ENCODE measurements around the gene TPK1.

The TPK1 gene

DNA sequence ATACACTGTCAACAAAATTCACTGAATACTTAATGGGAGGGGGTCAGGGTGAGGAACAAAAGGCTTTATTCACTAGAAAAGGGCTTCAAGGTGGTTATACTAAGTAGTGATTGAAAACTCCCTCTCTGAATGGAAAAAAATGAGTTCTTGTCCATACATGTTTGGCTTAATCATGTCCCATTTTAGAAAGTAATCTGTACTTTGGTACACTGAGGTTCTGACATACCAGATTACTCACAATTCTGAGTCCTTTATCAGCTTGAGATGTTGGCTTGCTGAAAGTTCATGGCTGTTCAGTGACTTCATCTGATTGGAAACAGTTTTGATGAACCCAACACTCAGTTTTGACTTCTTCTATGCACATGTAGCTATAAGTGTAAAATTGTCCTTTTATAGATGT is 419.5 kb downstream of the TPK1 start:
- no peak overlapping the region for H3K4me3 ChIP-seq (ENCODE audit: insufficient read depth, low read depth, low read length)
- no peaks in the 10 kb centered on the region for H3K4me1 ChIP-seq (ENCODE audit: control insufficient read depth, insufficient read depth, low read length)
- H3K27ac ChIP-seq (ENCODE audit: insufficient read depth, low read depth, low read length, poor library complexity, severe bottlenecking), result no peak overlapping the region
- no peaks in the 10 kb centered on the region for H3K9me3 ChIP-seq (ENCODE audit: control insufficient read depth, low read length)
- H3K27me3 ChIP-seq (ENCODE audit: control insufficient read depth, insufficient read depth, low read length, poor library complexity, severe bottlenecking), result no peaks in the 10 kb centered on the region
- H3K36me3 ChIP-seq (ENCODE audit: control insufficient read depth, insufficient read depth, low read length), result no peaks in the 10 kb centered on the region

DNA sequence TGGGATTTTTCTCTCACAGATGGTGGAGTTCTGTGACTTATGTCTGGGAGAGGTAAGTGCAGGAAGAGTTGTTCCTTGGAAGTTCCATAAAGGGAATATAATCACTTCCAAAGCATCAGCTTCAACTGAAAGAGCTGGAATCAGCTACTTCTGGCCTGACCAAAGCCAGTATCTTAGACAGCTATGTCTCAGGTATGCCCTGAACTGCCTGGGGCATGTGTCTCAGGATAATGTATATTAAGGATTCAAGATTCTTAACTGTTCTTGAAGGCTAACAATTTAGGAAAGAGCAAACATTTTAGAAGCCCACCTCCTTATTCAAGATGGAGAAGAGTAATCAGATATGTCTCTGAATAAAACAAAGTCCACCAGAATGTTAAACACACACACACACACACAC is 420.0 kb downstream of the TPK1 start:
- H3K9me3 ChIP-seq (ENCODE audit: control insufficient read depth, low read length), result no peaks in the 10 kb centered on the region
- H3K36me3 ChIP-seq (ENCODE audit: control insufficient read depth, insufficient read depth, low read length), result no peaks in the 10 kb centered on the region
- H3K4me3 ChIP-seq (ENCODE audit: insufficient read depth, low read depth, low read length), result no peak overlapping the region
- no peaks in the 10 kb centered on the region for H3K4me1 ChIP-seq (ENCODE audit: control insufficient read depth, insufficient read depth, low read length)
- no peaks in the 10 kb centered on the region for H3K27me3 ChIP-seq (ENCODE audit: control insufficient read depth, insufficient read depth, low read length, poor library complexity, severe bottlenecking)
- no peak overlapping the region for H3K27ac ChIP-seq (ENCODE audit: insufficient read depth, low read depth, low read length, poor library complexity, severe bottlenecking)

DNA sequence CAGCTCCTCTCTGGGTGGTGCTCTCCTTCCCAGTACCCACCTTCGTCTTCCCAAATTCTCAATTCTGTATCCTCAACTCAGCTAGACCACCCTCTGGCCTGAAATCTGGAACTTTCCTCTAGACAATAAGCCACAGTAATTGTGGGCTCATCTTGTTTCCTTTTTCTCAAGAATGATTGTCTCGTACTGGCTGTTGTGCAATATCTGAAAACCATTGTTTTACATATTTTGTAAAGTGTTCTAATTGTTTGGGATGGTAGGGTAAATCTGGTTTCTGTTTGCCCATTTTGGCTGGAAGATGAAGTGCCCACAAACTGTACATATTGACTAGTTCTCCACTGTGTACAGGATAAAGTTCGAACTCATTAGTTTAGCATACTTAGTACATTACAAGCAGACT is 421.0 kb downstream of the TPK1 start:
- H3K36me3 ChIP-seq (ENCODE audit: control insufficient read depth, insufficient read depth, low read length), result no peaks in the 10 kb centered on the region
- WGBS, 2 experiments, result 43 to 59% methylated on average over 2 to 3 of the region's 3 CpGs
- no peaks in the 10 kb centered on the region for H3K9me3 ChIP-seq (ENCODE audit: control insufficient read depth, low read length)
- H3K27me3 ChIP-seq (ENCODE audit: control insufficient read depth, insufficient read depth, low read length, poor library complexity, severe bottlenecking), result no peaks in the 10 kb centered on the region
- H3K4me3 ChIP-seq (ENCODE audit: insufficient read depth, low read depth, low read length), result no peak overlapping the region
- no peaks in the 10 kb centered on the region for H3K4me1 ChIP-seq (ENCODE audit: control insufficient read depth, insufficient read depth, low read length)
- H3K27ac ChIP-seq (ENCODE audit: insufficient read depth, low read depth, low read length, poor library complexity, severe bottlenecking), result no peak overlapping the region

DNA sequence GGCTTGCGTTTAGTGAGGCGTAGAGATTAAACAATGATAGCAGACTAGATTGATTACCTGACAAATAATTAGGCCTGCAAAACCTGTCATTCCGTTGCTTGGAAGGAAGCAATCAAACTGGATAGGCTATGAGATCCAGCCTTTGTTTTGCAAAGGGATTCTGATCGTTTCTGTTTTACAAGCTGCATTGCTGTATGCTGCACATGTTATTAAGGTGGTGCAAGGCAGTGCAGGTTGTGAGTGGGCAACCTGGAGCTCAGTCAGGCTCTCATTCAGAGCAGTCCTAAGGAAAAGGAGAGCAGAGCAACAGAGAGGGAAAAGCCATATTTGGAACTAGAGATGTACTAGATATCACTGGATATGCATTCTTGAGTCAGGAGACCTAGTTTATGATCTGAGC is 425.4 kb downstream of the TPK1 start:
- no peaks in the 10 kb centered on the region for H3K9me3 ChIP-seq (ENCODE audit: control insufficient read depth, low read length)
- H3K4me3 ChIP-seq (ENCODE audit: insufficient read depth, low read depth, low read length), result no peak overlapping the region
- WGBS, 2 experiments, result 87 to 91% methylated on average over 4 of the region's 4 CpGs
- no peak overlapping the region for H3K27ac ChIP-seq (ENCODE audit: insufficient read depth, low read depth, low read length, poor library complexity, severe bottlenecking)
- H3K27me3 ChIP-seq (ENCODE audit: control insufficient read depth, insufficient read depth, low read length, poor library complexity, severe bottlenecking), result no peaks in the 10 kb centered on the region
- no peaks in the 10 kb centered on the region for H3K4me1 ChIP-seq (ENCODE audit: control insufficient read depth, insufficient read depth, low read length)
- H3K36me3 ChIP-seq (ENCODE audit: control insufficient read depth, insufficient read depth, low read length), result no peaks in the 10 kb centered on the region

DNA sequence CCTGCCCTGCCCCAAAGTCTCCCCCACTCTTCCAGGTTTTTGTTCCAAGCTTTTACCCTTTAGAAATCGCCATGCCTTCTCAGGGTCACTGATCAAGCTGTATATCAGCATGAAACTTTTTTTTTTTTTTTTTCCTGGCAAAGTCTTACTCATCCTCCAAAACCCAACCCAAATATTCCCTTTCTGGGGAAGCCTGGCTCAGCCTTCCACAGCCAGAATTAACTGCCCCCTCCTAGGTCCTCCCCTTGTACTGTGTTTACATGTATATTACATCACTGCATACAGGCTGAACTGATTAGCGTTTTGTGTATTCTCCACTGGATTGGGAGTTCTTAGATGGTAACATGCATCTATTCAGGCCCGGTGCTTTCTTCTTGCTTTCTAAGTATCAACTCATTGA is 427.7 kb downstream of the TPK1 start:
- Histone ChIP-seq H3K27ac (ENCODE audit: insufficient read depth, low read depth, low read length, poor library complexity, severe bottlenecking) (no peak overlapping the region), H3K36me3 (ENCODE audit: control insufficient read depth, insufficient read depth, low read length) (no peaks in the 10 kb centered on the region), H3K4me3 (ENCODE audit: insufficient read depth, low read depth, low read length) (no peak overlapping the region), H3K9me3 (ENCODE audit: control insufficient read depth, low read length) (no peaks in the 10 kb centered on the region), H3K27me3 (ENCODE audit: control insufficient read depth, insufficient read depth, low read length, poor library complexity, severe bottlenecking) (no peaks in the 10 kb centered on the region), H3K4me1 (ENCODE audit: control insufficient read depth, insufficient read depth, low read length) (no peaks in the 10 kb centered on the region)
- WGBS, 2 experiments, result 92 to 96% methylated on average over 3 of the region's 3 CpGs

DNA sequence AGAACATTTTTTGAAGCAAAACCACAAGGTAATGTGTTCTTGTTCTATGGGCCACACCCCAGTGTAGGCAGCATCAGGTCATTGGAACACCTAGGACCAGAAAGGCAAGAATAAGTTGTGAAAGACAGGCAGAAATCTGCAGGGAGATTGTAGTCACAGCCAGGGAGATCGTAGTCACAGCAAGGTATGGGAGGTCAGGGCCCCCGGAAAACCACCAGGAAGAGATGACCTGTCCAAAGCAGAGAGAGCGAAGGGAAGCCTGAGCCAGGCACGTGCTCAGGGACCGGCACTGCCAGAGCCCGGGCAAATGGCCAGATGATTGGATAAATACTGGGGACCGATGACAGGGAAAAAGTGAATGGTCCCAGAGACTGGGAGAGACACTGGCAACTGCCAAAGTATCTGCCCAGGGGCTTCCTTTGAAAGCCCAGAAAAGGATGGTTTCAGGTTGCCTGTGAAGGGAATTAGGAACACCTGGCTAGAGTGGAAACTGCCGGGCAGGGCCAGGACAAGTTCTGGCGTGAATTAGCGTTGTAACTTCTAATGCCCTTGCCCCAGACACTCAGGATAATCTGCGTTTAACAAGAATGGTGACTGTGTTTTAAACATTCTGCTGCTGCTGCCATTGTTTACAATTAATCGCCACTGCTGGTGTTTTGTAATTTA is 428.5 kb downstream of the TPK1 start:
- no peaks in the 10 kb centered on the region for H3K27me3 ChIP-seq (ENCODE audit: control insufficient read depth, insufficient read depth, low read length, poor library complexity, severe bottlenecking)
- H3K4me1 ChIP-seq (ENCODE audit: control insufficient read depth, insufficient read depth, low read length), result no peaks in the 10 kb centered on the region
- H3K36me3 ChIP-seq (ENCODE audit: control insufficient read depth, insufficient read depth, low read length), result no peaks in the 10 kb centered on the region
- no peak overlapping the region for H3K27ac ChIP-seq (ENCODE audit: insufficient read depth, low read depth, low read length, poor library complexity, severe bottlenecking)
- WGBS, 2 experiments, result 86 to 90% methylated on average over 12 of the region's 12 CpGs
- no peaks in the 10 kb centered on the region for H3K9me3 ChIP-seq (ENCODE audit: control insufficient read depth, low read length)
- no peak overlapping the region for H3K4me3 ChIP-seq (ENCODE audit: insufficient read depth, low read depth, low read length)

DNA sequence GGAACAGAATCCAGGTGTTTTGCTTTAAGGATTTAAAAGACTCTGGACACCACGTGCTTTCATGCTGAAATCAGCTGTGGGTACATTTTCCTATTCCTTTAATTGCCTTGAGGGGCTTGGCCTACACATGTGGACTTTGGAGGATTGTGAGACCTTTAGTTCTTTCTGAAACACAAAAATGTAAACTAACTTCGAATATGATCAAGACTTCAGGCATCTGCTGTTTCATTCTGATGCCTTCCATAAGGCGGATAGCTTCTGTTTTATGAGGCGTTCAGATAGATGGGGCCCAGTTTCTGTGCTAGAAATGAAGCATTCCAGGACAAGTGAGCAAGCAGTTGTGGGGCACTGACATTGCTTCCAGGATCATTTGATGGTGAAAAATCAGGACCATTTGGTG is 430.9 kb downstream of the TPK1 start:
- WGBS, 2 experiments, result 92 to 95% methylated on average over 4 of the region's 4 CpGs
- H3K4me3 ChIP-seq (ENCODE audit: insufficient read depth, low read depth, low read length), result no peak overlapping the region
- H3K9me3 ChIP-seq (ENCODE audit: control insufficient read depth, low read length), result no peaks in the 10 kb centered on the region
- no peaks in the 10 kb centered on the region for H3K36me3 ChIP-seq (ENCODE audit: control insufficient read depth, insufficient read depth, low read length)
- H3K27ac ChIP-seq (ENCODE audit: insufficient read depth, low read depth, low read length, poor library complexity, severe bottlenecking), result no peak overlapping the region
- no peaks in the 10 kb centered on the region for H3K4me1 ChIP-seq (ENCODE audit: control insufficient read depth, insufficient read depth, low read length)
- no peaks in the 10 kb centered on the region for H3K27me3 ChIP-seq (ENCODE audit: control insufficient read depth, insufficient read depth, low read length, poor library complexity, severe bottlenecking)

DNA sequence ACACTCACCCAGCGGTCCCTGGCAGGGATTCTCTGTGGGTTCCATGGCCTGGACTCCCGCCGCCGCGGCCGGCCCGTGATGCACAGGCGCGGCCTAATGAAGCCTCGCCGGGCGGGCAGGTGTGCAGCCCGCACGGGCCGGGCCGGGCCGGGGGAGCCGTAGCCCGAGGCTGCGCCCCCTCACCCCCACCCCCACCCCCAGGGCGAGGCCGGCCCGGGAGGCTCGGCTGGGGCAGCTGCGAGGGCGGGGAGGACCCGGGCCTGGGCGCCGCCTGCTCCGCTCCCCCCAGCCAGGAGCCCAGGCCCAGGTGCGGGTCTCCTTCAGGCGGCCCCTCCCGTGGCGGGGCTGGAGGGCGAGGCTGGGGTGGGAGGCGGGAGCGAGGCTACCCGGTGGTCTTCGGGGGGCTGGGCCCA is 432.2 kb downstream of the TPK1 start, which contains the start of gene NOBOX:
TSS of gene NOBOX (minus strand) at position 45 of the 413 bp plus-strand sequence.
- Histone ChIP-seq H3K9me3 (ENCODE audit: control insufficient read depth, low read length) (no peaks in the 10 kb centered on the region), H3K27me3 (ENCODE audit: control insufficient read depth, insufficient read depth, low read length, poor library complexity, severe bottlenecking) (no peaks in the 10 kb centered on the region), H3K4me3 (ENCODE audit: insufficient read depth, low read depth, low read length) (no peak within 1 kb of the TSS), H3K27ac (ENCODE audit: insufficient read depth, low read depth, low read length, poor library complexity, severe bottlenecking) (no peak within 1 kb of the TSS), H3K4me1 (ENCODE audit: control insufficient read depth, insufficient read depth, low read length) (no peaks in the 10 kb centered on the region), H3K36me3 (ENCODE audit: control insufficient read depth, insufficient read depth, low read length) (no peaks in the 10 kb centered on the region)
- 95% methylated on average over 38 to 39 of the region's 39 CpGs for WGBS, 2 experiments

DNA sequence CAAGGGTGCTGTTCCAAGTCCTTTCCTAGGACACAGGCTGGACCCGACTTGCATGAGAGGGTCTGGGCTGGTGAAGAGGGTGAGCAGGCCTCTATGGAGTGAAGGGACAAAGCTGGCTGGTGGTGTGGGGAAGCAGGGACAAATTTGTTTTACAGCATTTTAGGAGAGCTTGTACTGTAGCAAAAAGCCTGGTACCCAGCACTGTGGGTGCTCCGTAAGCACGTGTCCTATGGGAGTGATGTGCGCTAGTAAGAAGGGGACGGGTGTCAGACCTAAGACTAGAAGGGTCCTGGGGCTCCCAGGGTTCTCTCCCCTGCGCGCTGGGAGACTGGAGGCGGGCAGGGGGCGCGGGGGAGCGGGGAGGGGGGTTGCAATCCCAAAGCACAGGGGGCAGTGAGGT is 432.8 kb downstream of the TPK1 start:
- Histone ChIP-seq H3K9me3 (ENCODE audit: control insufficient read depth, low read length) (no peaks in the 10 kb centered on the region), H3K27me3 (ENCODE audit: control insufficient read depth, insufficient read depth, low read length, poor library complexity, severe bottlenecking) (no peaks in the 10 kb centered on the region), H3K4me1 (ENCODE audit: control insufficient read depth, insufficient read depth, low read length) (no peaks in the 10 kb centered on the region), H3K4me3 (ENCODE audit: insufficient read depth, low read depth, low read length) (no peak overlapping the region), H3K36me3 (ENCODE audit: control insufficient read depth, insufficient read depth, low read length) (no peaks in the 10 kb centered on the region), H3K27ac (ENCODE audit: insufficient read depth, low read depth, low read length, poor library complexity, severe bottlenecking) (no peak overlapping the region)
- 93 to 96% methylated on average over 11 of the region's 11 CpGs for WGBS, 2 experiments
